ENCODE data around the gene CITED1.

Gene CITED1

GRCh38 chrX:72254816-72255215, 50.9 kb downstream of the CITED1 start:
- no peak for DNase-seq (ENCODE audit: low spot score)
- no peak for TF ChIP-seq CTCF (IDR thresholded peaks at IDR 0.05; ENCODE audit: extremely low read depth, missing control alignments)

- DNase-seq (ENCODE audit: low spot score) = no peak
- TF ChIP-seq CTCF (IDR thresholded peaks at IDR 0.05; ENCODE audit: extremely low read depth, missing control alignments) = no peak
Measured at GRCh38 chrX:72253686-72254085, 52.0 kb downstream of the CITED1 start.
